ENCODE results near the gene ANKRD9. TPM values are rescaled to one million over a fixed set of nuclear protein-coding genes. Genes with fewer than 3 reads are reported as not detected.
A peak's percentile ranks its signal among the peaks of the same experiment; 100 is the strongest.

The ANKRD9 gene
- total and polyA plus RNA-seq, 2 donors (not counting 3 experiments of a cell fraction or from before 2014, with no cell fraction given) = 21.0 to 24.6 TPM

DNA sequence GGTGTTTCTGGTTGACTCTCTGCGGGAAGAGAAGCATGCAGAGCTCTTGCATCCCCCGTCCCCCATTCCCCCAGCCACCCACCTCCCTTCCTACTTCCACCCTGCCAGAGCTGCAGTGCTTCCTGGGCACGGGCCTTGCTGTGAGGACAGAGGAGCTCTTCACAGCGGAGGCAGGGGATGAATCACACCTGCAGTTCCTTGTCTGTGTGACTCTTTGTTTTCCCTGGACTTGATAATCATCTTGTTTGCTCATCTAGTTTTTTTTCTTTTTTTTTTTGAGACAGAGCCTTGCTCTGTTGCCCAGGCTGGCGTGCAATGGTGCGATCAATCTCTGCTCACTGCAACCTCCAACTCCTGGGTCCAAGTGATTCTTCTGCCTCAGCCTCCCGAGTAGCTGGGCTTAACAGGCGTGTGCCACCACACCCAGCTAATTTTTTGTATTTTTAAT is 27.8 kb downstream of the ANKRD9 start:
- no peaks in the 10 kb centered on the region for H3K4me1 ChIP-seq (ENCODE audit: control insufficient read depth, extremely low read depth, insufficient read depth, low read length)
- ChIA-PET CTCF (interaction anchor here (1.4 kb wide), 1 partner anchor 44 kb away, joined by 3 read pairs; no protein-coding TSS in a partner anchor), POLR2A (no interaction called here)
- H2AFZ ChIP-seq (ENCODE audit: low read depth, low read length) = no peak overlapping the region
- no peaks in the 10 kb centered on the region for H3K9me3 ChIP-seq (replicated peaks; ENCODE audit: control insufficient read depth, insufficient read depth, low read length)
- no peak overlapping the region for H3K9ac ChIP-seq (replicated peaks; ENCODE audit: extremely low read depth, insufficient read depth, low read length)
- H3K4me2 ChIP-seq (ENCODE audit: insufficient read depth, low read length) = no peak overlapping the region
- intact Hi-C loops (cut with micrococcal nuclease) = no loop called here
- dilution Hi-C loops (cut with MboI; ENCODE audit: extremely low pct_ligation_motif_present, low sequenced_read_pairs) = no loop called here
- no peak for FAIRE-seq
- no peak overlapping the region for H3K4me3 ChIP-seq (replicated peaks in 1 of 3; ENCODE audit: insufficient read depth in 1 of 3, low read depth in 1 of 3, low read length in 3 of 3)
- H4K20me1 ChIP-seq (replicated peaks; ENCODE audit: control insufficient read depth, extremely low read depth, insufficient read depth, low read length) = no peaks in the 10 kb centered on the region
- no peak overlapping the region for H3K27ac ChIP-seq (ENCODE audit: insufficient read depth, low read depth, low read length)
- H3K36me3 ChIP-seq (ENCODE audit: control insufficient read depth in 2 of 2, extremely low read depth in 1 of 2, insufficient read depth in 2 of 2, low read length in 2 of 2) = no peaks in the 10 kb centered on the region
- DNase-seq (ENCODE audit: low read depth, low spot score) = no peak
- no peaks in the 10 kb centered on the region for H3K79me2 ChIP-seq (ENCODE audit: control insufficient read depth, insufficient read depth, low read length)
- no peaks in the 10 kb centered on the region for H3K27me3 ChIP-seq (ENCODE audit: control insufficient read depth in 2 of 2, insufficient read depth in 2 of 2, low read length in 2 of 2)
- TF ChIP-seq, protein P1, sequence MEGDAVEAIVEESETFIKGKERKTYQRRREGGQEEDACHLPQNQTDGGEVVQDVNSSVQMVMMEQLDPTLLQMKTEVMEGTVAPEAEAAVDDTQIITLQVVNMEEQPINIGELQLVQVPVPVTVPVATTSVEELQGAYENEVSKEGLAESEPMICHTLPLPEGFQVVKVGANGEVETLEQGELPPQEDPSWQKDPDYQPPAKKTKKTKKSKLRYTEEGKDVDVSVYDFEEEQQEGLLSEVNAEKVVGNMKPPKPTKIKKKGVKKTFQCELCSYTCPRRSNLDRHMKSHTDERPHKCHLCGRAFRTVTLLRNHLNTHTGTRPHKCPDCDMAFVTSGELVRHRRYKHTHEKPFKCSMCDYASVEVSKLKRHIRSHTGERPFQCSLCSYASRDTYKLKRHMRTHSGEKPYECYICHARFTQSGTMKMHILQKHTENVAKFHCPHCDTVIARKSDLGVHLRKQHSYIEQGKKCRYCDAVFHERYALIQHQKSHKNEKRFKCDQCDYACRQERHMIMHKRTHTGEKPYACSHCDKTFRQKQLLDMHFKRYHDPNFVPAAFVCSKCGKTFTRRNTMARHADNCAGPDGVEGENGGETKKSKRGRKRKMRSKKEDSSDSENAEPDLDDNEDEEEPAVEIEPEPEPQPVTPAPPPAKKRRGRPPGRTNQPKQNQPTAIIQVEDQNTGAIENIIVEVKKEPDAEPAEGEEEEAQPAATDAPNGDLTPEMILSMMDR (IDR thresholded peaks at IDR 0.05; ENCODE audit: extremely low read depth in 1 of 2, insufficient read depth in 1 of 2, low read depth in 1 of 2, low read length in 2 of 2) = no peak
- TF ChIP-seq GATA2 (IDR thresholded peaks at IDR 0.05; ENCODE audit: insufficient read depth, insufficient read length, low read depth, low read length) = peak; percentile 8
- no TSS peak for BruUV-seq (replicated peaks)
- no peaks in the 10 kb centered on the region for H3K9me1 ChIP-seq (replicated peaks; ENCODE audit: control insufficient read depth, extremely low read depth, insufficient read depth, low read length)

DNA sequence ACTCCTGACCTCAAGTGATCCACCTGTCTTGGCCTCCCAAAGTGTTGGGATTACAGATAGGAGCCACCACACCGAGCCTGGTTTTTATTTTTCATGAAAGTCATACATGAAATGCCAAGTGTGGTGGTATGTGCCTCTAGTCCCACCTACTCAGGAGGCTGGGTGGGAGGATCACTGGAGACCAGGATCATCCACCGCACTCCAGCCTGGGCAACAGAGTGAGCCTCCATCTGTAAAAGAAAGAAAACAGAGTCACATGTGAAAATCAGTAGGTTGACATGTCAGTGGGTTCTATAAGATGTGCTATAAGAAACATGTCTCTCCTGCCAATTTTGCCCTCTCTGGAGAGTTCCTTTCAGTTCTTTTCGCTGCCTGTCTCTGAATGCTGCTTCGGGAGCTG is 28.2 kb downstream of the ANKRD9 start:
- ChIA-PET POLR2A (no interaction called here), CTCF (interaction anchor here (1.4 kb wide), 1 partner anchor 43 kb away, joined by 3 read pairs; no protein-coding TSS in a partner anchor)
- Histone ChIP-seq H3K27ac (ENCODE audit: insufficient read depth, low read depth, low read length) (no peak overlapping the region), H3K79me2 (ENCODE audit: control insufficient read depth, insufficient read depth, low read length) (no peaks in the 10 kb centered on the region), H3K9me3 (replicated peaks; ENCODE audit: control insufficient read depth, insufficient read depth, low read length) (no peaks in the 10 kb centered on the region), H4K20me1 (replicated peaks; ENCODE audit: control insufficient read depth, extremely low read depth, insufficient read depth, low read length) (no peaks in the 10 kb centered on the region), H3K4me1 (ENCODE audit: control insufficient read depth, extremely low read depth, insufficient read depth, low read length) (no peaks in the 10 kb centered on the region), H3K36me3 (ENCODE audit: control insufficient read depth in 2 of 2, extremely low read depth in 1 of 2, insufficient read depth in 2 of 2, low read length in 2 of 2) (no peaks in the 10 kb centered on the region), H3K27me3 (ENCODE audit: control insufficient read depth in 2 of 2, insufficient read depth in 2 of 2, low read length in 2 of 2) (no peaks in the 10 kb centered on the region), H3K4me3 (replicated peaks in 1 of 3; ENCODE audit: insufficient read depth in 1 of 3, low read depth in 1 of 3, low read length in 3 of 3) (no peak overlapping the region), H3K9me1 (replicated peaks; ENCODE audit: control insufficient read depth, extremely low read depth, insufficient read depth, low read length) (no peaks in the 10 kb centered on the region), H2AFZ (ENCODE audit: low read depth, low read length) (no peak overlapping the region), H3K4me2 (ENCODE audit: insufficient read depth, low read length) (no peak overlapping the region), H3K9ac (replicated peaks; ENCODE audit: extremely low read depth, insufficient read depth, low read length) (no peak overlapping the region)
- no peak for DNase-seq (ENCODE audit: low read depth, low spot score)
- no TSS peak for BruUV-seq (replicated peaks)
- intact Hi-C loops (cut with micrococcal nuclease) (no loop called here), dilution Hi-C loops (cut with MboI; ENCODE audit: extremely low pct_ligation_motif_present, low sequenced_read_pairs) (no loop called here)
- FAIRE-seq = no peak
- TF ChIP-seq JUN (IDR thresholded peaks at IDR 0.05; ENCODE audit: borderline replicate concordance, insufficient read depth, insufficient read length, low read depth) = no peak
- TF ChIP-seq GATA2 (IDR thresholded peaks at IDR 0.05; ENCODE audit: insufficient read depth, insufficient read length, low read depth, low read length) = no peak
- TF ChIP-seq, protein P1 (IDR thresholded peaks at IDR 0.05; ENCODE audit: extremely low read depth in 1 of 2, insufficient read depth in 1 of 2, low read depth in 1 of 2, low read length in 2 of 2) = no peak
- no peak for TF ChIP-seq POLR2AphosphoS5 (IDR thresholded peaks at IDR 0.05; ENCODE audit: insufficient read depth, low read depth, low read length)
- TF ChIP-seq, protein P2, sequence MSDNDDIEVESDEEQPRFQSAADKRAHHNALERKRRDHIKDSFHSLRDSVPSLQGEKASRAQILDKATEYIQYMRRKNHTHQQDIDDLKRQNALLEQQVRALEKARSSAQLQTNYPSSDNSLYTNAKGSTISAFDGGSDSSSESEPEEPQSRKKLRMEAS (IDR thresholded peaks at IDR 0.05; ENCODE audit: insufficient read depth, insufficient read length) = no peak
- no peak for TF ChIP-seq MYC (IDR thresholded peaks at IDR 0.05; ENCODE audit: low read depth, low read length)
- no peak for TF ChIP-seq FOS (IDR thresholded peaks at IDR 0.05; ENCODE audit: borderline replicate concordance, insufficient read depth, low read length)
- no peak for TF ChIP-seq POLR2A (IDR thresholded peaks at IDR 0.05; ENCODE audit: low read depth, low read length)
- no peak for TF ChIP-seq EZH2 (IDR thresholded peaks at IDR 0.05; ENCODE audit: borderline replicate concordance, low read depth, low read length, severe bottlenecking)
